Loucy (cell line): ENCODE results near the gene MRPS11.
"Not testable (repeated sequence)": the region's sequence is repeated elsewhere in the genome, so short reads cannot be mapped to it uniquely, and the experiment has no call there.

Experiments
- CTCF ChIP-seq: fragments of 200-600 bp; sonication (generic); conservative IDR thresholded peaks from 2 replicates; pipeline ENCODE4 v1.5.1; 2014; ENCODE audit warnings: mild to moderate bottlenecking, antibody characterized with exemption, low read length
- EZH2phosphoT487 ChIP-seq: fragments of 200-600 bp; IDR thresholded peaks from 2 replicates; pipeline ENCODE4 v1.6.1; 2018; ENCODE audit warnings: antibody characterized with exemption, mild to moderate bottlenecking, moderate library complexity, borderline replicate concordance

GRCh38 chr15:88524094-88524493, 56.6 kb downstream of the MRPS11 start:
- not testable (repeated sequence) for TF ChIP-seq CTCF, EZH2phosphoT487
